Dermis blood vessel endothelial cell (primary cell): ENCODE results near the gene RPRD1A. TPM values are rescaled to one million over a fixed set of nuclear protein-coding genes. Genes with fewer than 3 reads are reported as not detected.
"Not testable (repeated sequence)": the region's sequence is repeated elsewhere in the genome, so short reads cannot be mapped to it uniquely, and the experiment has no call there.

ENCODE experiments used
- DNase-seq: peaks from one replicate; pipeline ENCODE4 v3.0.0; 2010
- total RNA-seq: library from RNA; depleted of rRNA; stranded (reverse); fragments of >200 nt; gene quantifications from 2 replicates; pipeline ENCODE4 v1.2.3, GENCODE V29; 2014

The RPRD1A gene
- total RNA-seq, result 51.7 and 58.4 TPM in 2 replicates

GRCh38 chr18:36067055-36067957 is at the start of gene RPRD1A:
Gene RPRD1A, minus strand, starts transcription at chr18:36067559. Its CDS starts 155 bp downstream, at chr18:36067404.
- DNase-seq, result peak; percentile 97

GRCh38 chr18:36116771-36117170 is 49.4 kb upstream of the RPRD1A start:
- DNase-seq, result not testable (repeated sequence)

- DNase-seq, result no peak
Observed at GRCh38 chr18:36114738-36115137, 47.4 kb upstream of the RPRD1A start.

- no peak for DNase-seq
Observed at GRCh38 chr18:36114251-36114650, 46.9 kb upstream of the RPRD1A start.

GRCh38 chr18:36112302-36112701 is 44.9 kb upstream of the RPRD1A start:
- no peak for DNase-seq

- no peak for DNase-seq
Observed at GRCh38 chr18:36109737-36110136, 42.4 kb upstream of the RPRD1A start.

- DNase-seq, result no peak
Observed at GRCh38 chr18:36108601-36109000, 41.2 kb upstream of the RPRD1A start.

GRCh38 chr18:36108196-36108595 is 40.8 kb upstream of the RPRD1A start:
- no peak for DNase-seq

- DNase-seq, result no peak
Observed at GRCh38 chr18:36107477-36107876, 40.1 kb upstream of the RPRD1A start.

- DNase-seq, result no peak
Observed at GRCh38 chr18:36104749-36105148, 37.4 kb upstream of the RPRD1A start.

- DNase-seq, result no peak
Observed at GRCh38 chr18:36101943-36102342, 34.6 kb upstream of the RPRD1A start.

GRCh38 chr18:36099311-36099710 is 32.0 kb upstream of the RPRD1A start:
- no peak for DNase-seq

- DNase-seq, result no peak
Observed at GRCh38 chr18:36096955-36097354, 29.6 kb upstream of the RPRD1A start.

GRCh38 chr18:36095936-36096519 is 28.7 kb upstream of the RPRD1A start:
- DNase-seq, result peak; percentile 79

GRCh38 chr18:36094431-36094830 is 27.1 kb upstream of the RPRD1A start:
- no peak for DNase-seq

- not testable (repeated sequence) for DNase-seq
Observed at GRCh38 chr18:36092116-36092515, 24.8 kb upstream of the RPRD1A start.

- DNase-seq, result no peak
Observed at GRCh38 chr18:36089001-36089400, 21.6 kb upstream of the RPRD1A start.

GRCh38 chr18:36088256-36088655 is 20.9 kb upstream of the RPRD1A start:
- no peak for DNase-seq

GRCh38 chr18:36086186-36086585 is 18.8 kb upstream of the RPRD1A start:
- no peak for DNase-seq

- DNase-seq, result no peak
Observed at GRCh38 chr18:36085195-36085594, 17.8 kb upstream of the RPRD1A start.

GRCh38 chr18:36083729-36084128 is 16.4 kb upstream of the RPRD1A start:
- no peak for DNase-seq

GRCh38 chr18:36081118-36081517 is 13.8 kb upstream of the RPRD1A start:
- not testable (repeated sequence) for DNase-seq

GRCh38 chr18:36078751-36079529 is 11.6 kb upstream of the RPRD1A start:
- DNase-seq, result no peak
